Thyroid gland (tissue), 4 donors: ENCODE data around the gene KRT75.

ENCODE experiments used
- POLR2A ChIP-seq, 2 donors: fragments of 450-650 bp; IDR thresholded peaks; one replicate each; pipeline ENCODE4 v1.6.1; 2017; ENCODE audit warnings: antibody characterized with exemption in 2 of 2, mild to moderate bottlenecking in 2 of 2, moderate library complexity in 1 of 2
- TF ChIP-seq, protein P1 (sequence below), 6 experiments: fragments of 200-600 bp in 3 of 6; fragments of 450-650 bp in 3 of 6; sonication (generic) in 3 of 6; IDR thresholded peaks; one replicate each; pipeline ENCODE4 v1.5.1; 2016 to 2019; ENCODE audit warnings: antibody characterized with exemption in 6 of 6, mild to moderate bottlenecking in 2 of 6, inconsistent platforms in 1 of 6, moderate library complexity in 1 of 6

DNA sequence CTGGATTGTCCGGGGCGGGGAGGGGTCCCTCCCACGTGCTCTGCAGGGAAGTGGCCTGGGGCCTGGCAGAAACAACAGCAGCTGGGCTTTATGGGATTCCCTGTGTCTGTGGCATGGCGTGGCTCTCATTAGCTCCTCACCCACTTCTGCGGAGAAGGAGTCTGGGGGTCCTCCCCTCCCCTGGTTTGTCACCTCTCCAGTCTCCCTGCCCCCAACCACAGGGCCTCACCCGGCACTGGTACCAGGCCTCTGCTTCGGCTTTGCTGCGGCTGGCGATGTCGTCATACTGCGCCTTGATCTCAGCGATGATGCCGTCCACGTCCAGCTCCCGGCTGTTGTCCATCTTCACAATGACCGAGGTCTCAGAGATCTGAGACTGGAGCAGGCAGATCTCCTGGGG lies 34.4 kb downstream of the KRT75 start:
- TF ChIP-seq, protein P1, sequence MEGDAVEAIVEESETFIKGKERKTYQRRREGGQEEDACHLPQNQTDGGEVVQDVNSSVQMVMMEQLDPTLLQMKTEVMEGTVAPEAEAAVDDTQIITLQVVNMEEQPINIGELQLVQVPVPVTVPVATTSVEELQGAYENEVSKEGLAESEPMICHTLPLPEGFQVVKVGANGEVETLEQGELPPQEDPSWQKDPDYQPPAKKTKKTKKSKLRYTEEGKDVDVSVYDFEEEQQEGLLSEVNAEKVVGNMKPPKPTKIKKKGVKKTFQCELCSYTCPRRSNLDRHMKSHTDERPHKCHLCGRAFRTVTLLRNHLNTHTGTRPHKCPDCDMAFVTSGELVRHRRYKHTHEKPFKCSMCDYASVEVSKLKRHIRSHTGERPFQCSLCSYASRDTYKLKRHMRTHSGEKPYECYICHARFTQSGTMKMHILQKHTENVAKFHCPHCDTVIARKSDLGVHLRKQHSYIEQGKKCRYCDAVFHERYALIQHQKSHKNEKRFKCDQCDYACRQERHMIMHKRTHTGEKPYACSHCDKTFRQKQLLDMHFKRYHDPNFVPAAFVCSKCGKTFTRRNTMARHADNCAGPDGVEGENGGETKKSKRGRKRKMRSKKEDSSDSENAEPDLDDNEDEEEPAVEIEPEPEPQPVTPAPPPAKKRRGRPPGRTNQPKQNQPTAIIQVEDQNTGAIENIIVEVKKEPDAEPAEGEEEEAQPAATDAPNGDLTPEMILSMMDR (IDR thresholded peaks at IDR 0.05) = no peak
- TF ChIP-seq POLR2A (IDR thresholded peaks at IDR 0.05) = no peak
